ENCODE results near the gene MLLT3. TPM values are rescaled to one million over a fixed set of nuclear protein-coding genes. Genes with fewer than 3 reads are reported as not detected.

MLLT3 gene
- total RNA-seq, 2 experiments from 2014 or later = 59.1 to 60.8 TPM

DNA sequence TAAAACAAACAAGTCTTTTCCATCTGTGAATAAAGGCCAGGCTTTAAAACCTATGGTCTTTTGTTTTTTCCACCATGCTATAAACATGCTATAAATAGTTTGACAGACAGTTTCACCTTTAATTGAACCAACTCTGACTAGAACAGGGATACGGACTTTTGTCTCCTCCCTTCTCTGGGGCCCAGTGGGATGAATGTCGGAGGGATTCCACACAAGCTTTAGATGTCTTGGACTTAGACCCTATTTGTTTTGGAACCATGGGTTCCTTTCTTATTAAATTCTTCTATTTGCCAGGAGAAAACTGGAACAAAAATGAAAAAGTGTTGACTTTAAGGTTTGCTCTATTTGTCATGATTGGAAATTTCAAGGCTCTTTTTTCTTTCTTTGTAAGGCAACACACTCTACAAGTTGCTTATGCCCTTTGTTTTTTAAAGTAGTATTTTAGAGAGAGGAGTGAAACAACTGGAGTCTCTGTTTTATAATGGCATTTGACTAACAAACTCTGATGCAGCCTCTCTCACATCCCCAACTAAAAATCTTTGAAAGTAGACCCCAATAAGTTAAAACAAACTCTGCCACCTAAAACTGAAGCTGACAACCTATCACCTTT is 145.3 kb downstream of the MLLT3 start:
- Mint-ChIP-seq H3K27me3 (no peaks in the 10 kb centered on the region), H3K27ac (no peak overlapping the region), H3K4me1 (ENCODE audit: low read depth) (peaks cover 53% of the 10 kb centered on the region), H3K36me3 (ENCODE audit: low read depth) (no peaks in the 10 kb centered on the region), H3K4me3 (no peak overlapping the region), H3K9me3 (no peaks in the 10 kb centered on the region)
- TF ChIP-seq, protein P1, sequence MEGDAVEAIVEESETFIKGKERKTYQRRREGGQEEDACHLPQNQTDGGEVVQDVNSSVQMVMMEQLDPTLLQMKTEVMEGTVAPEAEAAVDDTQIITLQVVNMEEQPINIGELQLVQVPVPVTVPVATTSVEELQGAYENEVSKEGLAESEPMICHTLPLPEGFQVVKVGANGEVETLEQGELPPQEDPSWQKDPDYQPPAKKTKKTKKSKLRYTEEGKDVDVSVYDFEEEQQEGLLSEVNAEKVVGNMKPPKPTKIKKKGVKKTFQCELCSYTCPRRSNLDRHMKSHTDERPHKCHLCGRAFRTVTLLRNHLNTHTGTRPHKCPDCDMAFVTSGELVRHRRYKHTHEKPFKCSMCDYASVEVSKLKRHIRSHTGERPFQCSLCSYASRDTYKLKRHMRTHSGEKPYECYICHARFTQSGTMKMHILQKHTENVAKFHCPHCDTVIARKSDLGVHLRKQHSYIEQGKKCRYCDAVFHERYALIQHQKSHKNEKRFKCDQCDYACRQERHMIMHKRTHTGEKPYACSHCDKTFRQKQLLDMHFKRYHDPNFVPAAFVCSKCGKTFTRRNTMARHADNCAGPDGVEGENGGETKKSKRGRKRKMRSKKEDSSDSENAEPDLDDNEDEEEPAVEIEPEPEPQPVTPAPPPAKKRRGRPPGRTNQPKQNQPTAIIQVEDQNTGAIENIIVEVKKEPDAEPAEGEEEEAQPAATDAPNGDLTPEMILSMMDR (IDR thresholded peaks at IDR 0.05) = no peak
- POLR2A ChIA-PET = no interaction called here
- intact Hi-C loops (cut with micrococcal nuclease) = no loop called here
- ATAC-seq = no peak
- CTCF ChIA-PET = interaction anchor here (1.0 to 1.9 kb wide), 2 partner anchors 13 to 36 kb away, joined by 3 read pairs; no protein-coding TSS in a partner anchor
- no peak for DNase-seq

DNA sequence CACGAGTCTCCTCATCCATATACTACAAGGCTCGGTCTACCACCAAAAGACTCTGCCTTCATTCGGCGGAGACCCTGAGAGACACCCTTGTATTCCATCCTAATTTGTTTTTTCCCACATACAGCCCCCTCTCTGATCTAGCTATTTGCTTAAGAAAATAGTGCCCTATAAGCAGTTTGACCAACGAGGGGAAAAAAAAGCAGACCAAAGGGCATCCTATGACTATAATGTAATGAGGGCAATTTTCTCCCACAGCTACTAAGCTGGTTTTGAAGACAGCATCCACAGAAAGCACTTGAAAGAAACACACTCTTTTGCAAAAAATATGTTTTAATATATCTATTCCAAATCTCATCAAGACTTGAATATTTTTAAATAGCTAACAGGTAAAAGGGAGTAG is 147.8 kb downstream of the MLLT3 start:
- ChIA-PET POLR2A (no interaction called here), CTCF (interaction anchor here (0.9 to 1.1 kb wide), 2 partner anchors 16 to 51 kb away, joined by 3 read pairs; no protein-coding TSS in a partner anchor)
- Mint-ChIP-seq H3K27ac (no peak overlapping the region), H3K9me3 (peaks cover 2% of the 10 kb centered on the region), H3K4me1 (ENCODE audit: low read depth) (peaks cover 45% of the 10 kb centered on the region), H3K27me3 (no peaks in the 10 kb centered on the region), H3K4me3 (no peak overlapping the region), H3K36me3 (ENCODE audit: low read depth) (peaks cover 2% of the 10 kb centered on the region)
- TF ChIP-seq, protein P1 (IDR thresholded peaks at IDR 0.05) = no peak
- DNase-seq (no peak), ATAC-seq (no peak)
- intact Hi-C loops (cut with micrococcal nuclease) = no loop called here

DNA sequence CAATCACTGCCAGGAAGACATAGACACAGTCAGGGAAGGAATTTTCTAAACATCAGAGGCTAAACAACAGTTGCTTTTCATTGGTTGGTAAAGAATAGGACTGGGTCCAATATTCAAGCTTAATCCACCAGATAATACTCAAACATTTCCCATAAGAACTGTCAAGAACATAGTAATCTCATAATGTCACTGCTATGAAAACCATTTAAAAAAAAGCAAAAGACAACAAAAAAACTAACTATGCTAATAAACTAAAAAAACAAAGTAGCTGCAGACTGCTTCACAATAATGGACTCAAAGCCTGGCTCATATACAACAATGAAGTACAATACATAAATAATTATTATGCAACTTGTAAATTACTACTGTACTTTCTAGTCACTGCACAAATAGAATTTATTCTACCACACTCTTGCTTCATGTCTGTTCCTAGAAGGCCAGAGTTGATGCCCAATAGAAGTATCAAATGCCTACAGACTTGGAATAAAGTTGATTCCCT is 148.7 kb downstream of the MLLT3 start:
- Mint-ChIP-seq H3K4me1 (ENCODE audit: low read depth) (peaks cover 40% of the 10 kb centered on the region), H3K27me3 (no peaks in the 10 kb centered on the region), H3K9me3 (peaks cover 2% of the 10 kb centered on the region), H3K27ac (no peak overlapping the region), H3K4me3 (no peak overlapping the region), H3K36me3 (ENCODE audit: low read depth) (peaks cover 2% of the 10 kb centered on the region)
- CTCF ChIA-PET = no interaction called here
- POLR2A ChIA-PET = no interaction called here
- ATAC-seq (no peak), DNase-seq (no peak)
- TF ChIP-seq, protein P1 (IDR thresholded peaks at IDR 0.05) = no peak
- intact Hi-C loops (cut with micrococcal nuclease) = no loop called here

DNA sequence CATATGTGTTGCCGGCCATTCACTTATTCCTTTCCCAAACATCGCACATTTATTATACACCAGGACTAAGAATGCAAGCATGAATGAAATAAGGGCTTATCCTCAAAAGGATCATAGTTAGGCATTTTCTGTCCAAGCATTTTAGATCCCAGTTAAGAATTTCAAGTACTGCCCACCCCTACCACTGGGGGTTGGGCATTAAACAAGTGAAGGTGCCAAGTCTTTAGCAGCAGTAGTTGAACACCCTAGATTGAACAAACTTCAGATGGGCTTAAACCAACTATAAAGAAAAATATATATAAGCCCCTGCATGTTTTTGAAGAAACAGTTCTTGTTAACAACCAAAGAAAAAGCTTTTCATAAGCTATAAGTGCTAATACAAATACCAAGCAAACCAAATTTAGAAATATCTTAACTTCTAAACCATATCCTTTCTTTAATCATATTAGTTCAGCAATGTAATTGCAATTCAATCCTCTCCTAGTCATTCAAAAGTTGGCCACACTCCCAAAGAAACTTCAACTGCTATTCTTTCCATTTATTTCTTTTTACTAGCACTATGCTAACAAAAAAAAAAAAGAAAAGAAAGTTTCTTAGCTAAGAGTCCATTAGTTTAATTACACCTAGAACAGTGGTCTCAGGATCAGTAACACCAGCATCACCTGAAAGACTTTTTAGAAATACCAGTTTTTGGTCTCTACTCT is 149.8 kb downstream of the MLLT3 start:
- intact Hi-C loops (cut with micrococcal nuclease) = no loop called here
- TF ChIP-seq, protein P1 (IDR thresholded peaks at IDR 0.05) = no peak
- ChIA-PET POLR2A (no interaction called here), CTCF (interaction anchor here (0.8 kb wide), 1 partner anchor 8 kb away, joined by 3 read pairs; no protein-coding TSS in a partner anchor)
- ATAC-seq = no peak
- H3K4me3 Mint-ChIP-seq = no peak overlapping the region
- peaks cover 32% of the 10 kb centered on the region for H3K4me1 Mint-ChIP-seq (ENCODE audit: low read depth)
- H3K27ac Mint-ChIP-seq = no peak overlapping the region
- DNase-seq = no peak
- H3K36me3 Mint-ChIP-seq (ENCODE audit: low read depth) = peaks cover 2% of the 10 kb centered on the region
- H3K27me3 Mint-ChIP-seq = no peaks in the 10 kb centered on the region
- peaks cover 2% of the 10 kb centered on the region for H3K9me3 Mint-ChIP-seq

Measured in activated CD8-positive, alpha-beta T cell treated with anti-CD3 and anti-CD28 coated beads for 36 hours (primary cell).